ENCODE measurements around the gene PNPLA8.
"Not testable (repeated sequence)": the region's sequence is repeated elsewhere in the genome, so short reads cannot be mapped to it uniquely, and the experiment has no call there.

Gene PNPLA8

GRCh38 chr7:108529341-108529740 is 3.4 kb upstream of the PNPLA8 start:
- no peak for DNase-seq (ENCODE audit: low spot score)

- DNase-seq (ENCODE audit: low spot score), result no peak
These were observed 2.3 kb upstream of the PNPLA8 start for GRCh38 chr7:108528183-108528712.

- DNase-seq (ENCODE audit: low spot score), result no peak
These were observed 758 bp upstream of the PNPLA8 start for GRCh38 chr7:108526768-108527017.

GRCh38 chr7:108525327-108525984 is 479 bp downstream of the PNPLA8 start:
- peak; percentile 85 for DNase-seq (ENCODE audit: low spot score)

- DNase-seq (ENCODE audit: low spot score), result no peak
These were observed 3.2 kb downstream of the PNPLA8 start for GRCh38 chr7:108522780-108523179.

- no peak for DNase-seq (ENCODE audit: low spot score)
These were observed 8.0 kb downstream of the PNPLA8 start for GRCh38 chr7:108517951-108518350.

GRCh38 chr7:108515630-108516029 is 10.3 kb downstream of the PNPLA8 start:
- DNase-seq (ENCODE audit: low spot score), result no peak

- no peak for DNase-seq (ENCODE audit: low spot score)
These were observed 10.9 kb downstream of the PNPLA8 start for GRCh38 chr7:108515013-108515412.

GRCh38 chr7:108511939-108512338 is 14.0 kb downstream of the PNPLA8 start:
- DNase-seq (ENCODE audit: low spot score), result no peak

GRCh38 chr7:108504576-108504975 is 21.4 kb downstream of the PNPLA8 start:
- DNase-seq (ENCODE audit: low spot score), result not testable (repeated sequence)

GRCh38 chr7:108503112-108504026 is 22.6 kb downstream of the PNPLA8 start:
- DNase-seq (ENCODE audit: low spot score), result peak; percentile 18

- DNase-seq (ENCODE audit: low spot score), result no peak
These were observed 26.4 kb downstream of the PNPLA8 start for GRCh38 chr7:108499566-108499965.

GRCh38 chr7:108498481-108498880 is 27.5 kb downstream of the PNPLA8 start:
- no peak for DNase-seq (ENCODE audit: low spot score)

- peak; percentile 54 for DNase-seq (ENCODE audit: low spot score)
These were observed 28.7 kb downstream of the PNPLA8 start for GRCh38 chr7:108497082-108497725.

- DNase-seq (ENCODE audit: low spot score), result no peak
These were observed 33.2 kb downstream of the PNPLA8 start for GRCh38 chr7:108492742-108493141.

- DNase-seq (ENCODE audit: low spot score), result no peak
These were observed 37.0 kb downstream of the PNPLA8 start for GRCh38 chr7:108488768-108489538.

- DNase-seq (ENCODE audit: low spot score), result no peak
These were observed 38.3 kb downstream of the PNPLA8 start for GRCh38 chr7:108487646-108488045.

- DNase-seq (ENCODE audit: low spot score), result peak; percentile 20
These were observed 39.5 kb downstream of the PNPLA8 start for GRCh38 chr7:108486291-108486966.

GRCh38 chr7:108484137-108484536 is 41.8 kb downstream of the PNPLA8 start:
- DNase-seq (ENCODE audit: low spot score), result no peak

GRCh38 chr7:108480311-108480710 is 45.6 kb downstream of the PNPLA8 start:
- no peak for DNase-seq (ENCODE audit: low spot score)

GRCh38 chr7:108479751-108480150 is 46.2 kb downstream of the PNPLA8 start:
- DNase-seq (ENCODE audit: low spot score), result no peak
